GM12873 (cell line): ENCODE data around the gene KCNQ5.

Experiments used
- TF ChIP-seq, protein P1 (sequence below): IDR thresholded peaks from 2 replicates; pipeline ENCODE4 v1.5.1; 2012; ENCODE audit warnings: low read depth, mild to moderate bottlenecking, moderate library complexity, low read length, control low read depth; ENCODE audit not compliant: insufficient read depth; ENCODE audit errors: missing control alignments

KCNQ5 gene

GRCh38 chr6:72968704-72969103, 346.8 kb downstream of the KCNQ5 start:
- TF ChIP-seq, protein P1, sequence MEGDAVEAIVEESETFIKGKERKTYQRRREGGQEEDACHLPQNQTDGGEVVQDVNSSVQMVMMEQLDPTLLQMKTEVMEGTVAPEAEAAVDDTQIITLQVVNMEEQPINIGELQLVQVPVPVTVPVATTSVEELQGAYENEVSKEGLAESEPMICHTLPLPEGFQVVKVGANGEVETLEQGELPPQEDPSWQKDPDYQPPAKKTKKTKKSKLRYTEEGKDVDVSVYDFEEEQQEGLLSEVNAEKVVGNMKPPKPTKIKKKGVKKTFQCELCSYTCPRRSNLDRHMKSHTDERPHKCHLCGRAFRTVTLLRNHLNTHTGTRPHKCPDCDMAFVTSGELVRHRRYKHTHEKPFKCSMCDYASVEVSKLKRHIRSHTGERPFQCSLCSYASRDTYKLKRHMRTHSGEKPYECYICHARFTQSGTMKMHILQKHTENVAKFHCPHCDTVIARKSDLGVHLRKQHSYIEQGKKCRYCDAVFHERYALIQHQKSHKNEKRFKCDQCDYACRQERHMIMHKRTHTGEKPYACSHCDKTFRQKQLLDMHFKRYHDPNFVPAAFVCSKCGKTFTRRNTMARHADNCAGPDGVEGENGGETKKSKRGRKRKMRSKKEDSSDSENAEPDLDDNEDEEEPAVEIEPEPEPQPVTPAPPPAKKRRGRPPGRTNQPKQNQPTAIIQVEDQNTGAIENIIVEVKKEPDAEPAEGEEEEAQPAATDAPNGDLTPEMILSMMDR = no peak

DNA sequence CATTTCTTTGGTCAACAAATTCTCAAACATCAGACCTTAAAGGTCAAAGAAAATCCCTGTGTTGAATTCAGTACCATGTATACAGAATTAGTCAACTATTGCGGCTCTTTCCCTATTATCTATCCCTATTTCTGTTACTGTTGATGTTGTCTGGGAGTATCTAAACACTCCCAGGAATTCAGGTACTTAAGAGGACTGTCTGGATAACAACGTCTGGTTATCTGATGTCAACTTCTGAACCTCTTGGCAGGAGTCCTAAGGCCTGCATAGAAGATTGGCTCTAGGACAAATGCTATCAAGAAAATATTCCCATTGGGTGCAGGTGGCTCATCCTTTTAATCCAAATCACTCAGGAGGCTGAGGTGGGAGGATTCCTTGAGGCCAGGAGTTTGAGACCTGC, 347.8 kb downstream of the KCNQ5 start:
- TF ChIP-seq, protein P1 = no peak

DNA sequence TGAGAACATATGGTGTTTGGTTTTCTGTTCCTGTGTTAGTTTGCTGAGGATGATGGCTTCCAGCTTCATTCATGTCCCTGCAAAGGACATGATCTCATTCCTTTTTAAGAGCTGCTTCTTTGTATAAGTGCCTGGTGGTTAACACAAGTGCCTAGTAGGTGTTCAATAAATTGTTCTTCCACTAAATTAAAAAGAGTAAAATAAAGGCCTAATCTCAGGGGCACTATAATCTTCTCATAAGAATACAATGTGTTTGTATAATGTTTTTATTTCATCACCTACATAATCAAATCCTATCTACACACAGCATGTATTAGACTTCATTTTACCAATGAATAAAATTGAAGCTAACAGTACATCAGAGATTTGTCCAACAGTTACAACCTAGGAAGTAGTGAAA, 350.7 kb downstream of the KCNQ5 start:
- TF ChIP-seq, protein P1 = no peak

- TF ChIP-seq, protein P1 = no peak
Measured at GRCh38 chr6:72974276-72974675, 352.4 kb downstream of the KCNQ5 start.

DNA sequence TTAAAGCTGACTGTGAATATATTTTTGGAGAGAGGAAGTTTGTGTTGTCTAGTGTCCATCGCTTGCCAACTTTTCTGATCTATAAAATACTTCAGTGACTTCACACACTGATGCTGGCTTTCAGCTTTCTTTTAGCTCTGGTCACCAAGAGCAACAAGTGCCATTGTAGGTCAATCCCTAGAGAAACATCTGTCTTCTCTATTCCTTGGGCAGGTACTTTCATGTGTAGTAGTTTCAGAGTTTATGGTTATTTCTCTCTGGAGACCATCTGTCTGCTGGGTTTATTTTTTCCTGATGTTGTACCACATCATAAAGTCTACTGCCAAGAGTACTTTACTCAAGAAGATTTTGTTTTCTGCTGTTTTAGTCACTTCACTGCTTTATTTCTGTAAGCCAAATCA, 353.5 kb downstream of the KCNQ5 start:
- TF ChIP-seq, protein P1 = no peak

GRCh38 chr6:72976484-72976883, 354.6 kb downstream of the KCNQ5 start:
- TF ChIP-seq, protein P1 = no peak

DNA sequence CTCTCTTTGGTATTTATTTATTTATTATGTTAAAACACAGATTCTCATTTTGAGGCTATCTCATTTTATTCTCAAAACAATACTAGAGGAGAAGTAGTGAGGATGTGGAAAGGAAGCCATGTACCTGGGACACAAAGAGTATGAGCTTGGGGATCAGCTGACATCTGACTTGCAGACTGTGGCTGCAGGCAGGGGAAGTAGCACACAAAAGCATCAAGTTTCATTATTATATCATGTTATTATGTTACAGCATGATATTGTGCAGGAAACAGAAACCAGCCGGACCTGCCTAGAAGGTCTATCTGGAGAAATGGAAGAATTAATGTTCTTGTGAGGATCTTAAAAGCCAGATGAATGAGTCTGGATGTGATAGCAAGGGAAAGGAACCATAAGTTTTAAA, 355.2 kb downstream of the KCNQ5 start:
- TF ChIP-seq, protein P1 = no peak
